RPMI7951 (cell line): ENCODE measurements around the gene POLE. TPM values are rescaled to one million over a fixed set of nuclear protein-coding genes. Genes with fewer than 3 reads are reported as not detected.

Experiments used
- DNase-seq: peaks from one replicate; pipeline ENCODE4 v3.0.0-alpha.2; 2012; ENCODE audit warnings: low read depth
- total RNA-seq: library from RNA; depleted of rRNA; stranded (reverse); fragments of >200 nt; shearing (Covaris generic); gene quantifications from 2 replicates; pipeline ENCODE4 v1.2.3, GENCODE V29; 2014

POLE gene
- total RNA-seq, 1 experiment from 2014 or later, result 14.9 TPM

GRCh38 chr12:132631666-132632065 lies 55.5 kb downstream of the POLE start:
- DNase-seq, result no peak

- DNase-seq, result no peak
These were observed 56.5 kb downstream of the POLE start for GRCh38 chr12:132630672-132631071.

GRCh38 chr12:132629330-132629729 lies 57.8 kb downstream of the POLE start:
- no peak for DNase-seq

GRCh38 chr12:132625731-132626430 lies 61.3 kb downstream of the POLE start:
- no peak for DNase-seq

GRCh38 chr12:132624910-132625630 lies 62.1 kb downstream of the POLE start:
- no peak for DNase-seq

GRCh38 chr12:132624186-132624855 lies 62.8 kb downstream of the POLE start:
- DNase-seq, result no peak

GRCh38 chr12:132623072-132623869 lies 63.9 kb downstream of the POLE start:
- DNase-seq, result no peak

- DNase-seq, result peak; percentile 66
These were observed 64.6 kb downstream of the POLE start for GRCh38 chr12:132622437-132623071.

GRCh38 chr12:132621657-132622435 lies 65.3 kb downstream of the POLE start:
- DNase-seq, result no peak

- no peak for DNase-seq
These were observed 66.1 kb downstream of the POLE start for GRCh38 chr12:132620899-132621656.

GRCh38 chr12:132620113-132620898 lies 66.8 kb downstream of the POLE start:
- DNase-seq, result no peak

GRCh38 chr12:132619386-132620112 lies 67.6 kb downstream of the POLE start:
- no peak for DNase-seq

GRCh38 chr12:132619071-132619385 lies 68.1 kb downstream of the POLE start:
- no peak for DNase-seq

GRCh38 chr12:132618683-132619043 lies 68.5 kb downstream of the POLE start, which contains the start of gene P2RX2:
Gene P2RX2 (plus strand): TSS chr12:132618776. CDS start chr12:132618817, 41 bp downstream.
- DNase-seq, result no peak

- DNase-seq, result no peak
These were observed 69.1 kb downstream of the POLE start for GRCh38 chr12:132617822-132618682.

GRCh38 chr12:132617135-132617701 lies 69.9 kb downstream of the POLE start:
- DNase-seq, result no peak

- DNase-seq, result no peak
These were observed 71.5 kb downstream of the POLE start for GRCh38 chr12:132615579-132616038.
